ENCODE results near the gene MYO9B. TPM values are rescaled to one million over a fixed set of nuclear protein-coding genes. Genes with fewer than 3 reads are reported as not detected.

Gene MYO9B
- total and polyA plus RNA-seq, 10 donors: 70.5 to 329 (median 256) TPM

DNA sequence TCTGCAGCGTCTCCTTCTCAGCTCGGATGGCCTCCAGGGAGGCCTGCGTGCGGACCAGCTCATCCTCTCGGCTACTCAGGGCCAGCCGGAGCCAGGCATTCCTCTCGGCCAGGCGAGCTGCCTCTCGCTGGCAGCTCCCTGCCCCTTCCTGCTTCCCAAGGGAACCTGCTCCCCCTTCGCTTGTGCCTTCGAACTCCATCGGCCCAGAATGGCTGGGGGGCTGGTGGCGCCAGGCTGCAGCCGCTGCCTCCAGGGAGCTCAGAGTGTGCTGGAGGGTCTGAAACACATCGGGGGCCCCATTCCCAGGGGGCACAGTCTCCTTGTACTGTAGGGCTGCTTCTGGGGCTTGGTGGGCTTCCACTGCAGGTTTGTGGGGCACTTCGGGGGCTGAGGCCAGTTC lies 187.0 kb downstream of the MYO9B start:
- Histone ChIP-seq H3K9me3 (peaks cover 0 to 13% (median 4%) of the 10 kb centered on the region in 8 donors), H3K36me3 (peaks cover 0 to 10% (median 0%) of the 10 kb centered on the region in 6 donors), H3K27ac (peak overlapping the region in 1 of 8 donors; percentile 73), H3K27me3 (replicated peaks in 1 of 7) (no peaks in the 10 kb centered on the region), H3K4me1 (peaks cover 5 to 45% (median 28%) of the 10 kb centered on the region in 6 donors), H3K4me3 (peak overlapping the region in 2 of 8 donors; percentile 6 to 58)
- no peak for TF ChIP-seq POLR2A (IDR thresholded peaks at IDR 0.05)
- peak in 1 of 3 donors; percentile 16 for TF ChIP-seq POLR2AphosphoS5 (IDR thresholded peaks at IDR 0.05)
- no peak for DNase-seq
- WGBS, 5 donors: 66 to 76% (median 74%) methylated on average over 11 to 16 of the region's 16 CpGs
- intact Hi-C loops (cut with DNase I; ENCODE audit: low total_unique reads): no loop called here

Other genes starting within 250 kb of the MYO9B start
- gene SIN3B, start 246.4 kb upstream of the MYO9B start, total RNA-seq: 100 to 1,000 TPM in 1 of 7 donors, 10 to 100 TPM in 6; 66.2 to 107 (median 84.2) TPM
- 10 to 100 TPM; 14.6 to 50.9 (median 29.6) TPM for gene SIN3B, start 246.4 kb upstream of the MYO9B start, polyA plus RNA-seq
- 1 to 10 TPM; 1.2 to 5.4 (median 2.3) TPM for gene F2RL3, start 186.8 kb upstream of the MYO9B start, total RNA-seq
- 1 to 10 TPM in 1 of 3 donors, under 1 TPM in 2; 0.48 to 1.3 (median 0.76) TPM for gene F2RL3, start 186.8 kb upstream of the MYO9B start, polyA plus RNA-seq
- gene CPAMD8, start 49.0 kb upstream of the MYO9B start, total RNA-seq: 10 to 100 TPM in 5 of 7 donors, 1 to 10 TPM in 2; 4.5 to 18.7 (median 12.0) TPM
- gene CPAMD8, start 49.0 kb upstream of the MYO9B start, polyA plus RNA-seq: 1 to 10 TPM; 2.1 to 4.4 (median 4.1) TPM
- 10 to 100 TPM in 5 of 7 donors, 1 to 10 TPM in 2; 7.7 to 15.3 (median 13.2) TPM for gene HAUS8, start 325 bp upstream of the MYO9B start, total RNA-seq
- 10 to 100 TPM; 20.5 to 24.5 (median 22.6) TPM for gene HAUS8, start 325 bp upstream of the MYO9B start, polyA plus RNA-seq
- gene USE1, start 139.6 kb downstream of the MYO9B start, total RNA-seq: 10 to 100 TPM; 17.2 to 30.4 (median 25.9) TPM
- 10 to 100 TPM; 65.1 to 74.4 (median 65.4) TPM for gene USE1, start 139.6 kb downstream of the MYO9B start, polyA plus RNA-seq
- 10 to 100 TPM in 6 of 7 donors, 1 to 10 TPM in 1; 7.7 to 28.6 (median 25.4) TPM for gene OCEL1, start 150.4 kb downstream of the MYO9B start, total RNA-seq
- gene OCEL1, start 150.4 kb downstream of the MYO9B start, polyA plus RNA-seq: 10 to 100 TPM; 20.4 to 31.8 (median 24.3) TPM
- 10 to 100 TPM; 11.6 to 15.0 (median 14.5) TPM for gene NR2F6, start 170.1 kb downstream of the MYO9B start, total RNA-seq
- gene NR2F6, start 170.1 kb downstream of the MYO9B start, polyA plus RNA-seq: 10 to 100 TPM in 1 of 3 donors, 1 to 10 TPM in 2; 6.6 to 11.9 (median 7.8) TPM
- 10 to 100 TPM in 2 of 7 donors, 1 to 10 TPM in 5; 4.4 to 16.6 (median 7.6) TPM for gene USHBP1, start 189.0 kb downstream of the MYO9B start, total RNA-seq
- 10 to 100 TPM in 2 of 3 donors, 1 to 10 TPM in 1; 3.1 to 16.6 (median 12.4) TPM for gene USHBP1, start 189.0 kb downstream of the MYO9B start, polyA plus RNA-seq
- gene BABAM1, start 191.7 kb downstream of the MYO9B start, total RNA-seq: 10 to 100 TPM; 61.7 to 84.3 (median 71.3) TPM
- 100 to 1,000 TPM in 2 of 3 donors, 10 to 100 TPM in 1; 74.8 to 133 (median 114) TPM for gene BABAM1, start 191.7 kb downstream of the MYO9B start, polyA plus RNA-seq
- 1 to 10 TPM; 1.9 to 5.0 (median 3.1) TPM for gene ANKLE1, start 206.1 kb downstream of the MYO9B start, total RNA-seq
- gene ANKLE1, start 206.1 kb downstream of the MYO9B start, polyA plus RNA-seq: 1 to 10 TPM; 2.2 to 4.3 (median 2.4) TPM
- gene ABHD8, start 227.6 kb downstream of the MYO9B start, total RNA-seq: 10 to 100 TPM in 5 of 7 donors, 1 to 10 TPM in 2; 7.7 to 18.7 (median 13.2) TPM
- 10 to 100 TPM in 1 of 3 donors, 1 to 10 TPM in 2; 6.5 to 12.6 (median 7.9) TPM for gene ABHD8, start 227.6 kb downstream of the MYO9B start, polyA plus RNA-seq
- gene MRPL34, start 230.1 kb downstream of the MYO9B start, total RNA-seq: 10 to 100 TPM; 37.5 to 93.2 (median 57.8) TPM
- gene MRPL34, start 230.1 kb downstream of the MYO9B start, polyA plus RNA-seq: 100 to 1,000 TPM in 2 of 3 donors, 10 to 100 TPM in 1; 95.4 to 153 (median 152) TPM
- 10 to 100 TPM; 10.5 to 25.6 (median 22.4) TPM for gene DDA1, start 233.8 kb downstream of the MYO9B start, total RNA-seq
- 10 to 100 TPM; 28.7 to 42.2 (median 37.7) TPM for gene DDA1, start 233.8 kb downstream of the MYO9B start, polyA plus RNA-seq

All from spleen (tissue), 11 donors.